GM23248 (cell line): ENCODE data around the gene SH3RF1.
"Not testable (repeated sequence)": the region's sequence is repeated elsewhere in the genome, so short reads cannot be mapped to it uniquely, and the experiment has no call there.

Source experiments
- EZH2 ChIP-seq: fragments of 200-600 bp; sonication (generic); IDR thresholded peaks from 2 replicates; pipeline ENCODE4 v1.6.1; 2018; ENCODE audit warnings: antibody characterized with exemption, mild to moderate bottlenecking; ENCODE audit not compliant: insufficient read depth, poor library complexity, severe bottlenecking
- EZH2phosphoT487 ChIP-seq: fragments of 200-600 bp; sonication (generic); IDR thresholded peaks from 2 replicates; pipeline ENCODE4 v1.6.1; 2018; ENCODE audit warnings: antibody characterized with exemption, moderate library complexity, mild to moderate bottlenecking, low read depth; ENCODE audit not compliant: insufficient read depth

DNA sequence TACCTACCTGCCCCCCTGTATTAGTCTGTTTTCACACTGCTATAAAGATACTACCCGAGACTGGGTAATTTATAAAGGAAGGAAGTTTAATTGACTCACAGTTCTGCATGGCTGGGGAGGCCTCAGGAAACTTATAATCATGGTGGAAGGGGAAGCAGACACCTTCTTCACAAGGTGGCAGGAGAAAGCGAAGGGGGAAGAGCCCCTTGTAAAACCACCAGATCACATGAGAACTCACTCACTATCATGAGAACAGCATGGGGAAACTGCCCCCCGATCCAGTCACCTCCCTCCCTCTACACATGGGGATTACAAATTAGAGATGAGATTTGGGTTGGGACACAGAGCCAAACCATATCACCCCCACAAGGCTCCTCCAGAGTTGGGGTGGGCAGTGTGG lies 17.2 kb upstream of the SH3RF1 start:
- not testable (repeated sequence) for TF ChIP-seq EZH2, EZH2phosphoT487
